ENCODE results near the gene ZNF668.
"Not testable (repeated sequence)": the region's sequence is repeated elsewhere in the genome, so short reads cannot be mapped to it uniquely, and the experiment has no call there.

The ZNF668 gene

DNA sequence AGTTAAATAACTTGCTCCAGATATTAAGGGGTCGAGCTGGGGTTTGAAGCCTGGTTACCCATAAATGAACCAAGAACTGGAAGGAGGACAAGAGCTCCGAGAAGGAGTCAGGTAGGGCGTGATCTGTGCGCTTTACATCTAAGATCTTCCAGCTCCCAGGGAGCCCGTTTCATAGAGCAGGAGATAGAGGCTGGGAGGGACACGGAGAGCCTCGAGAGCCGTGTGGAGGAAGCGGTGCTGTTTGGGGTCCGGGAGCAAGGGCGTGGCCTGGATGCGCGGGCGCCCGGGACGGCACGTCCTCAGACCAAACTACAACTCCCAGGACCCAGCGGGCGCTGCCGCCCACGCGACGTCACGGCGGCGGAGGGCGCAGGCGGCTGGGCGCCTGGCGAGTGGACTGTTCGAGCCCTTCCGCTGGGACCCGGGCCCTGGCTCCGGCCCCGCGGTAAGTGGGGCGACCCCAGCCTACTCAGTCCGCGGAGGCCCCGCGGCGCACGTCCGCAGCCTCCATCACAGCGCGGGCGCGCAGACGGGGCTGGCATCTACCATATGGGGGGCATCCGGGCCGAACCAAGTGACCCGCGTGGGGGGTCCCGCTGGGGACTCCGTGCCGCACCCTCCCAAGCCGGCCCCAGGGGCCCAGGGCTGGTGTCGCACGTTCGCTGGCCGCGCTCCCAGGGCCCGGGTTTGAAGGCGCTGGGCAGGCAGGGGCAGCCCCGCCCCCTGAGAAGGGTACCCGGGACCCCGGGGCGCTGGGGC is 34.2 kb upstream of the ZNF668 start, which contains the start of gene BCKDK:
BCKDK (plus strand) TSS at position 352 of the 759 bp plus-strand sequence. CDS start 838 bp downstream, outside the sequence.
- TF ChIP-seq, protein P1, sequence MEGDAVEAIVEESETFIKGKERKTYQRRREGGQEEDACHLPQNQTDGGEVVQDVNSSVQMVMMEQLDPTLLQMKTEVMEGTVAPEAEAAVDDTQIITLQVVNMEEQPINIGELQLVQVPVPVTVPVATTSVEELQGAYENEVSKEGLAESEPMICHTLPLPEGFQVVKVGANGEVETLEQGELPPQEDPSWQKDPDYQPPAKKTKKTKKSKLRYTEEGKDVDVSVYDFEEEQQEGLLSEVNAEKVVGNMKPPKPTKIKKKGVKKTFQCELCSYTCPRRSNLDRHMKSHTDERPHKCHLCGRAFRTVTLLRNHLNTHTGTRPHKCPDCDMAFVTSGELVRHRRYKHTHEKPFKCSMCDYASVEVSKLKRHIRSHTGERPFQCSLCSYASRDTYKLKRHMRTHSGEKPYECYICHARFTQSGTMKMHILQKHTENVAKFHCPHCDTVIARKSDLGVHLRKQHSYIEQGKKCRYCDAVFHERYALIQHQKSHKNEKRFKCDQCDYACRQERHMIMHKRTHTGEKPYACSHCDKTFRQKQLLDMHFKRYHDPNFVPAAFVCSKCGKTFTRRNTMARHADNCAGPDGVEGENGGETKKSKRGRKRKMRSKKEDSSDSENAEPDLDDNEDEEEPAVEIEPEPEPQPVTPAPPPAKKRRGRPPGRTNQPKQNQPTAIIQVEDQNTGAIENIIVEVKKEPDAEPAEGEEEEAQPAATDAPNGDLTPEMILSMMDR (IDR thresholded peaks at IDR 0.05; ENCODE audit: insufficient read depth, missing control alignments): no peak
- DNase-seq (ENCODE audit: insufficient read length, low spot score): peak; percentile 88
- FAIRE-seq: no peak

DNA sequence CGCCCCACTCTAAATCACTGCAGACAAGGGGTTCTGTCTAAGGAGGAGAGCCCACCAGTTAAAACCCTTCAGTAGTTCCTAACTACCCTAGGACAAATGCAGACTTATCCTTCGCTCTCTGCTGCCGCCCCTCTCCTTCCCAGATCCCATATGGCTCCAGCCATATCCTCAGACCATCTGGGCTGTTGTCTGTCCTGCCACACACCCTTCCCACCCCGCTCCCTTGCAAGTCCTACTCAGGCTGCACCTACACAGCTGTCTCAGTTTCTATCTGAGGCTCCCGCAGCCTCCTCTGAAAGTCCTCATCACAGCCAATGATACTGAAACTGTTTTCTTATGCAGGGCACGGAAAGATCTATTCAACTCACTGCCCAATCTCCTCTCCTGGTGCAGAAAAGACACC is 33.4 kb upstream of the ZNF668 start:
- DNase-seq (ENCODE audit: insufficient read length, low spot score): no peak
- no peak for FAIRE-seq
- TF ChIP-seq, protein P1 (IDR thresholded peaks at IDR 0.05; ENCODE audit: insufficient read depth, missing control alignments): no peak

DNA sequence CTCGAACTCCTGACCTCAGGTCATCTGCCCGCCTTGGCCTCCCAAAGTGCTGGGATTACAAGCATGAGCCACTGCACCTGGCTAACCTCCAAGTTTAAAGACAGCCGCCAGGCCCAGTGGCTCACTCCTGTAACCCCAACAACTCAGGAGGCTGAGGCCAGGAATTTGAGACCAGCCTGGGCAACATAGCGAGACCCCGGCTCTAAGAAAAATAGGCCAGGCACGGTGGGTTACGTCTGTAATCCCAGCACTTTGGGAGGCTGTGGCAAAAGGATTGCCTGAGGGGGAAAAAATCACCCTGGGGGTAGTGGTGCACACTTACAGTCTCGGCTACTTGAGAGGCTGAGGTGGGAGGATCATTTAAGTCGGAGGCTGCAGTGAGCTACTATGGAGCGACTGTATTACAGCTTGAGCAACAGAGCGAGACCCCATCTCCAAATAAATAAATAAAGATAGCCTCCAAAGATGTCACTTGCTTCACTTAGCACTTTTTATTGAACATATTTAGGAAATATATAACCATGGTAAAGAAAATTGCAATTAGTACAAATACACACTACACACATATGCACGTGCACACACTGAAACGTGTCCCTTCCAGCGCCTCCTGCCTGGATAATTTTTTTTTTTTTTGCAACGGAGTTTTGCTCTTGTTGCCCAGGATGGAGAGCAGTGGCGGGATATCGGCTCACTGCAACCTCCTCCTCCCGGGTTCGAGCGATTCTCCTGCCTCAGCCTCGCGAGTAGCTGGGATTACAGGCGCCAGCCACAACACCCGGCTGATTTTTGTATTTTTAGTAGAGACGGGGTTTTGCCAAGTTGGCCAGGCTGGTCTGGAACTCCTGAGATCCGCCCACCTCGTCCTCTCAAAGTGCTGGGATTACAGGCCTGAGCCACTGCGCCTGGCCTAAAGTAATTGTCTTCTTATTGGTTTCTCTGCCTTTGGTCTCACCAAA is 32.7 kb upstream of the ZNF668 start:
- FAIRE-seq: no peak
- TF ChIP-seq, protein P1 (IDR thresholded peaks at IDR 0.05; ENCODE audit: insufficient read depth, missing control alignments): no peak
- no peak for DNase-seq (ENCODE audit: insufficient read length, low spot score)

DNA sequence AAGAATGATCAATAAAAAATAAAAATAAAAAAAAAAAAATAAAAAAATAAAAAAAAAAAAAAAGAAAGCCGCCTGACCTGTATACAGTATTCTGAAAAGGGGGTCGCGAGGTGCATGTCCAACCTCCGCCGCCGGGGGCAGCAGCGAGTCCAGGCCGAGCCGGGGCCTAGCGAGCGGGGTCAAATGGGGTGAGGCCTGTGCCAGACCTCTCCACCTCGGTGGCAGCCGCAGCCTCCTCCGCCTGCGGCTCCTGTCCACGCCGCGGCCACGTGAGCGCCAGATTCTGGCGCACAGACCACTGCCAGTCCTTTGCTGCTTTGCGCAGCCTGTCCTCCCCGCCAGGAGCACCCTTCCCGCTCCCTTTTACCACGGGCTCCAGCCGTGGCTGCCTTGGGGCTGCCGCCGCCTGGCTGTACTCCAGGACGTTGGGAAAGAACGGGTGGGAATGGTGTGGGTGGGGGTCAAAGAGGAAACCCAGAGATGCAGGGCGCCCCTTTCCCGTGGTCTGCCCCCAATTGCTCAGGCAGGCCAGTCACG is 31.7 kb upstream of the ZNF668 start:
- DNase-seq (ENCODE audit: insufficient read length, low spot score) (no peak), FAIRE-seq (no peak)
- TF ChIP-seq, protein P1 (IDR thresholded peaks at IDR 0.05; ENCODE audit: insufficient read depth, missing control alignments): peak; percentile 42

DNA sequence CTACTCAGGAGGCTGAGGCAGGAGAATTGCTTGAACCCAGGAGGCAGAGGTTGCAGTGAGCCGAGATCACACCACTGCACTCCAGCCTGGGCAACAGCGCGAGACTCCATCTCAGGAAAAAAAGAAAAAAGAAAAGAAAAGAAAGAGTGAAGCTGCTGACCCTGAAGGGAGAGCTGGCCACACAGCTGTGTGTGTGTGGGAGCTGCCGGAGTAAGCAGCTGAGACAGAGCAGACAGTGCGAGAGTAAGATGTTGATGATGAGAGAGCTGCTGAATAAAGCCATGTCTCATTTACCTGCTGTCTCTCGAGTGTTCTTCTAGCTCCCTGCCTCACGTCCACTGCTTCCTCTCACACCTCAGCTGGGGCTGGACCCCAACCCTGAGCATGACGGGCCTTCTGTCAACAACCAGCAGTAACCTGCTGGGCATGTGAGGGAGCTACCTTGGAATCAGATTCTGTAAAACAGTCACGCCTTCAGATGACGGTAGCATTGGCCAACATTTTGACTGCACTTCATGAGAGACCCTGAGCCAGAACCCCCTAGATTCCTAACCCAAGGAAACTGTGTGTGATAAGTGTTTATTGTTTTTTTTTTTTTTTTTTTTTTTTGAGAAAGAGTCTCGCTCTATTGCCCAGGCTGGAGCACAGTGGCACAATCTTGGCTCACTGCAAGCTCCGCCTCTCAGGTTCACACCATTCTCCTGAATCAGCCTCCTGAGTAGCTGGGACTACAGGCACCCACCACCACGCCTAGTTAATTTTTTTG is 27.0 kb upstream of the ZNF668 start:
- not testable (repeated sequence) for DNase-seq (ENCODE audit: insufficient read length, low spot score); FAIRE-seq

DNA sequence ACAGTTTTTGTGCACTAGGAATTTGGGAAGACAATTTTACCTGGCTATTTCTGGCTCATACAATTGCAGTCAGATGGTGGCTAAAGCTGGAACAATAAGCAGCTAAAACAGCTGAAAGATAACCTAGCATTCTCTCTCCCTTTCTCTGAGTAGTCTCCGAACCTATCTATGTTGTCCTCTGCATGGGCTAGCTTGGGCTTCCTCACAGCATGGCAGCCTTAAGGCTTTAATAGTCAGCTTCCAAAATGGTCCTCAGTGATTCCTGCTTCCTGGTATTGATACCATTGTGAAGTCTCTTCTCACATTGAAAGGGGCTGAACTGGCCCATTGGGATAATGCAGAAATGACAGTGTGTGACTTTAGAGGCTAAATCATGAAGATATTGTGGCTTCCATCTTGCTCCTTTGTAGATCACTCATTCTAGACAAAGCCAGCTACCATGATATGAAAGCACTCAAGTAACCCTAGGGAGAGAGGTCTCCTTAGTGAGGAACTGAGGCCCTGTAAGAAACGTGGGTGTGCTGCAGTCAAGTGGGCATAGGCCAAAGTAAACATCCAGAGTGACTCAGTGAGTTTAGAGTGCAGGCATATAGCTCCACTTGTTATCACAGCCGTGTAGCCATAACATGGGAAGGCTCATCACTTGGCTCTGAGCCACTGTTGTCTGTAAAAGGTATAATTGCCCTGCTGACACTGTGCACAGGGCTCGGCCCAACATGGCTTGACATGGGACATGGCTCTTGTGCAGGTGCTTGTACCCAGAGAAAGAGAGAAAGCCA is 26.0 kb upstream of the ZNF668 start:
- DNase-seq (ENCODE audit: insufficient read length, low spot score) (no peak), FAIRE-seq (no peak)
- TF ChIP-seq, protein P1 (IDR thresholded peaks at IDR 0.05; ENCODE audit: insufficient read depth, missing control alignments): no peak

All from D721Med (cell line).